Mesendoderm (in vitro differentiated cells): ENCODE data around the gene BMPER.

Experiments used
- DNase-seq: peaks from one replicate; pipeline ENCODE4 v3.0.0; 2013
- H2AK5ac ChIP-seq: 2 replicates; pipeline ENCODE4 v1.6.1; 2013; ENCODE audit warnings: low read length, inconsistent platforms
- H2BK120ac ChIP-seq: 2 replicates; pipeline ENCODE4 v1.6.1; 2013; ENCODE audit warnings: low read depth, mild to moderate bottlenecking, low read length, moderate library complexity, mixed read lengths
- H2BK15ac ChIP-seq: replicated peaks from 2 replicates; pipeline ENCODE4 v1.6.1; 2013; ENCODE audit warnings: low read depth, mild to moderate bottlenecking, moderate library complexity
- H2BK5ac ChIP-seq: 2 replicates; pipeline ENCODE4 v1.6.1; 2013; ENCODE audit warnings: low read length, inconsistent platforms
- H3K18ac ChIP-seq: 2 replicates; pipeline ENCODE4 v1.6.1; 2013; ENCODE audit warnings: mild to moderate bottlenecking, low read length, mixed read lengths
- H3K23ac ChIP-seq: one replicate; pipeline ENCODE4 v1.6.1; 2013; ENCODE audit warnings: low read length
- H3K27ac ChIP-seq: 2 replicates; pipeline ENCODE4 v1.5.1; 2013; ENCODE audit warnings: low read depth, mild to moderate bottlenecking, inconsistent platforms, low read length, moderate library complexity
- H3K27me3 ChIP-seq: 2 replicates; pipeline ENCODE4 v1.6.1; 2013; ENCODE audit warnings: low read length, control low read depth, mild to moderate bottlenecking, inconsistent platforms; ENCODE audit not compliant: insufficient read depth, poor library complexity
- H3K36me3 ChIP-seq: 2 replicates; pipeline ENCODE4 v1.6.1; 2013; ENCODE audit warnings: low read length, inconsistent platforms; ENCODE audit not compliant: control insufficient read depth, insufficient read depth
- H3K4ac ChIP-seq: one replicate; pipeline ENCODE4 v1.6.1; 2013; ENCODE audit warnings: low read depth, mild to moderate bottlenecking, low read length, moderate library complexity
- H3K4me1 ChIP-seq: 2 replicates; pipeline ENCODE4 v1.6.1; 2013; ENCODE audit warnings: low read depth, low read length, inconsistent platforms; ENCODE audit not compliant: control insufficient read depth
- H3K4me2 ChIP-seq: 2 replicates; pipeline ENCODE4 v1.6.1; 2013; ENCODE audit warnings: low read length
- H3K4me3 ChIP-seq: 2 replicates; pipeline ENCODE4 v1.5.1; 2013; ENCODE audit warnings: mild to moderate bottlenecking, low read length
- H3K56ac ChIP-seq: one replicate; pipeline ENCODE4 v1.6.1; 2013; ENCODE audit warnings: low read length
- H3K79me1 ChIP-seq: 2 replicates; pipeline ENCODE4 v1.6.1; 2013; ENCODE audit warnings: low read length, inconsistent platforms
- H3K79me2 ChIP-seq: 2 replicates; pipeline ENCODE4 v1.6.1; 2013; ENCODE audit warnings: mild to moderate bottlenecking, low read length; ENCODE audit not compliant: control insufficient read depth, insufficient read depth
- H3K9ac ChIP-seq: 2 replicates; pipeline ENCODE4 v1.6.1; 2013; ENCODE audit warnings: low read length, inconsistent platforms
- H4K5ac ChIP-seq: one replicate; pipeline ENCODE4 v1.6.1; 2013; ENCODE audit warnings: low read length
- H4K8ac ChIP-seq: one replicate; pipeline ENCODE4 v1.6.1; 2013; ENCODE audit warnings: low read depth, mild to moderate bottlenecking, control low read depth, low read length, moderate library complexity
- WGBS: extraction: QIAGEN DNeasy Blood & Tissue Kit; methylation state at CpG from one replicate; pipeline ENCODE4 v1.1.7; 2013; ENCODE audit warnings: low lambda C conversion rate, missing lambda C conversion rate; ENCODE audit not compliant: insufficient coverage; ENCODE audit errors: extremely low coverage; 5-methylcytosine and 5-hydroxymethylcytosine counted together

The BMPER gene

DNA sequence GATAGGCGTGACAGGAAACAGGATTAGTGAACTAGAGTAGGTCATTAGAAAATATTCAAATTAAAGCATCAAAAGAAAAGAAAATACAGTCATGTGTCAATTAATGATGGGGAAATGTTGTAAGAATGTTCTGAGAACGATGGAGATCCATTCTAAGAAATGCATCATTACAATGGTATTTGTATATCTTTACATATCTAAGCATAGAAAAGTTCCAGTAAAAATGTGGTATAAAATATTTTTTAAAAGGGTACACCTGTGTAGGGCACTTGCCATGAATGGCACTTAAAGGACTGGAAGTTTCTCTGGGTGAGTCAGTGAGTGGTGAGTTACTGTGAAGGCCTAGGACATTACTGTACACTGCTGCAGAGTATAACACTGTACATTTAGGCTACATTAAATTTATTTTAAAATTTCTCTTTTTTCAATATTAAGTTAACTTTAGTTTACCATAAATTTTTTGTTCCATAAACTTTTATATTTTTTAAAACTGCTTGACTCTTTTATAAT lies 282.5 kb downstream of the BMPER start:
- H3K9ac ChIP-seq, result no peak overlapping the region

GRCh38 chr7:34189031-34189430 lies 283.7 kb downstream of the BMPER start:
- Histone ChIP-seq H3K18ac (no peak overlapping the region), H4K8ac (no peak overlapping the region), H4K5ac (no peak overlapping the region), H3K9ac (no peak overlapping the region), H3K4me2 (no peak overlapping the region), H3K23ac (no peak overlapping the region), H3K27me3 (no peaks in the 10 kb centered on the region), H2BK120ac (no peak overlapping the region), H3K4me1 (peaks cover 8% of the 10 kb centered on the region), H3K36me3 (no peaks in the 10 kb centered on the region), H3K56ac (no peak overlapping the region), H2BK15ac (no peak overlapping the region), H3K4me3 (no peak overlapping the region), H3K79me1 (no peaks in the 10 kb centered on the region), H3K4ac (peak overlapping the region; percentile 23), H2BK5ac (no peak overlapping the region), H2AK5ac (no peak overlapping the region), H3K79me2 (no peaks in the 10 kb centered on the region), H3K27ac (peak overlapping the region; percentile 75)
- no CpG with 5 or more reads among the region's 3 CpGs for WGBS
- peak; percentile 78 for DNase-seq

More for the DNA sequence above, 282.5 kb downstream of the BMPER start:
- no peak overlapping the region for H3K27ac ChIP-seq
- no peak overlapping the region for H4K5ac ChIP-seq
- peaks cover 8% of the 10 kb centered on the region for H3K4me1 ChIP-seq
- H2BK5ac ChIP-seq, result no peak overlapping the region
- H3K79me2 ChIP-seq, result no peaks in the 10 kb centered on the region
- no peak overlapping the region for H3K56ac ChIP-seq
- H2BK120ac ChIP-seq, result no peak overlapping the region
- H2BK15ac ChIP-seq, result no peak overlapping the region
- H3K23ac ChIP-seq, result no peak overlapping the region
- no peak overlapping the region for H2AK5ac ChIP-seq
- DNase-seq, result no peak
- H3K4me3 ChIP-seq, result no peak overlapping the region
- WGBS, result no CpG with 5 or more reads among the region's 2 CpGs
- H3K79me1 ChIP-seq, result no peaks in the 10 kb centered on the region
- H3K36me3 ChIP-seq, result no peaks in the 10 kb centered on the region
- H3K18ac ChIP-seq, result no peak overlapping the region
- H4K8ac ChIP-seq, result no peak overlapping the region
- H3K4ac ChIP-seq, result no peak overlapping the region
- H3K4me2 ChIP-seq, result no peak overlapping the region
- H3K27me3 ChIP-seq, result no peaks in the 10 kb centered on the region

GRCh38 chr7:34190299-34190698 lies 285.0 kb downstream of the BMPER start:
- H2AK5ac ChIP-seq, result peak overlapping the region; percentile 47
- no peak overlapping the region for H3K27ac ChIP-seq
- no peaks in the 10 kb centered on the region for H3K36me3 ChIP-seq
- H3K4me3 ChIP-seq, result no peak overlapping the region
- H3K56ac ChIP-seq, result peak overlapping the region; percentile 53
- H4K5ac ChIP-seq, result no peak overlapping the region
- no peak overlapping the region for H2BK15ac ChIP-seq
- H3K23ac ChIP-seq, result peak overlapping the region; percentile 1
- no peak overlapping the region for H3K4me2 ChIP-seq
- H3K4ac ChIP-seq, result no peak overlapping the region
- no peaks in the 10 kb centered on the region for H3K79me1 ChIP-seq
- H3K79me2 ChIP-seq, result no peaks in the 10 kb centered on the region
- no peak overlapping the region for H2BK5ac ChIP-seq
- WGBS, result no CpG with 5 or more reads among the region's 4 CpGs
- H3K27me3 ChIP-seq, result no peaks in the 10 kb centered on the region
- H3K4me1 ChIP-seq, result peaks cover 8% of the 10 kb centered on the region
- DNase-seq, result no peak
- H2BK120ac ChIP-seq, result no peak overlapping the region
- H3K18ac ChIP-seq, result peak overlapping the region; percentile 11
- H3K9ac ChIP-seq, result no peak overlapping the region
- H4K8ac ChIP-seq, result no peak overlapping the region

DNA sequence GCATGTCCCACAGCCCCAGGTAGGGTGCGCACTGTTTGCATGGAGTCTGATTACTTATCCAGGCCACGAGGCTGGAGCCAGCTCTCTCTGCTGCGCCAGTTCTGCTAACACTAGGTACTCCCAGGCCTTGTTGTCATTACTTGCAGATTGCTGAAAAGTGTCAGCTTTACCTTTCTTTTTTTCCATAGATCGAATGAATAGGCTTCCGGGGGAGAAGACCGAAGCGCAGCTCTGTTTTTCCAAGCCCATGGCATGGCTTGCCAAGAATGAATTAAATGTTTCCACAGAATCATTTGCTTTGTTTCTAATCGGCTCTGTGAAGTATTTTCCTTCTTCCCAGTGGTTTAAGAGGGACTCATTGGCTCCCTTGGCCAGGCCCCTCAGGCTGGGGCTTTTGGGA lies 285.8 kb downstream of the BMPER start:
- Histone ChIP-seq H3K4me2 (no peak overlapping the region), H3K9ac (no peak overlapping the region), H3K4ac (no peak overlapping the region), H2BK15ac (no peak overlapping the region), H2BK120ac (no peak overlapping the region), H3K23ac (no peak overlapping the region), H2BK5ac (no peak overlapping the region), H3K79me1 (no peaks in the 10 kb centered on the region), H2AK5ac (no peak overlapping the region), H3K56ac (no peak overlapping the region), H3K79me2 (no peaks in the 10 kb centered on the region), H3K27me3 (no peaks in the 10 kb centered on the region), H3K18ac (no peak overlapping the region), H3K36me3 (no peaks in the 10 kb centered on the region), H3K4me3 (no peak overlapping the region), H4K5ac (no peak overlapping the region), H3K4me1 (peaks cover 8% of the 10 kb centered on the region), H3K27ac (no peak overlapping the region), H4K8ac (no peak overlapping the region)
- no CpG with 5 or more reads among the region's 8 CpGs for WGBS
- no peak for DNase-seq

GRCh38 chr7:34191771-34192479 lies 286.6 kb downstream of the BMPER start:
- no peak overlapping the region for H4K5ac ChIP-seq
- no peak overlapping the region for H4K8ac ChIP-seq
- H3K27ac ChIP-seq, result no peak overlapping the region

DNA sequence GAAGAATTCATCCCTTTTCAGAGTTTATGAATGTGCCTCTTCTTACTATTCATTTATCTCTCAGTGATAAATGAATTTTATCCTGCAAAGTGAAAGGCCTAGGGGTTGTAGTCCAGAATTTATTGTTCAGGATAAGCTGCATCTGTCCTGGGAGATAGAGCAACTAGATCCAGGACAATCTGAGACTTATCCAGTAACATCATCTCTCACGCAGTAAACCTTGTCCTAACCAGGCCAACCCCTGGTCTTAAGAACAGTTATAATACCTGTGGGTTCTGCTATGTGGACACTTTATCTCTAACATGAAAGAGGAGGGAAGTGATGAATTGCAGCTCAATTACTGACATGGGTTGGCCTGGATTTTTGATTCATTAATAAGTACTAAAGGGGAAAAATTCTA lies 287.6 kb downstream of the BMPER start:
- H3K36me3 ChIP-seq, result no peaks in the 10 kb centered on the region
- no peak overlapping the region for H4K5ac ChIP-seq
- peaks cover 8% of the 10 kb centered on the region for H3K4me1 ChIP-seq
- H2BK15ac ChIP-seq, result no peak overlapping the region
- H2AK5ac ChIP-seq, result no peak overlapping the region
- no peak overlapping the region for H3K4ac ChIP-seq
- no peak overlapping the region for H2BK120ac ChIP-seq
- H3K4me3 ChIP-seq, result no peak overlapping the region
- WGBS, result no CpG with 5 or more reads among the region's 1 CpG
- H3K56ac ChIP-seq, result no peak overlapping the region
- no peak overlapping the region for H3K23ac ChIP-seq
- H4K8ac ChIP-seq, result no peak overlapping the region
- H3K79me2 ChIP-seq, result no peaks in the 10 kb centered on the region
- H3K4me2 ChIP-seq, result no peak overlapping the region
- DNase-seq, result no peak
- no peaks in the 10 kb centered on the region for H3K27me3 ChIP-seq
- H3K18ac ChIP-seq, result no peak overlapping the region
- no peak overlapping the region for H3K9ac ChIP-seq
- no peak overlapping the region for H3K27ac ChIP-seq
- no peak overlapping the region for H2BK5ac ChIP-seq
- H3K79me1 ChIP-seq, result no peaks in the 10 kb centered on the region

More at GRCh38 chr7:34191771-34192479, 286.6 kb downstream of the BMPER start:
- WGBS, result no CpG with 5 or more reads among the region's 6 CpGs
- Histone ChIP-seq H3K79me1 (no peaks in the 10 kb centered on the region), H3K4me2 (no peak overlapping the region), H2AK5ac (no peak overlapping the region), H3K23ac (no peak overlapping the region), H3K4me3 (no peak overlapping the region), H3K36me3 (no peaks in the 10 kb centered on the region), H3K27me3 (no peaks in the 10 kb centered on the region), H2BK5ac (no peak overlapping the region), H3K79me2 (no peaks in the 10 kb centered on the region), H3K56ac (no peak overlapping the region), H3K18ac (no peak overlapping the region), H2BK120ac (no peak overlapping the region), H3K9ac (no peak overlapping the region), H3K4me1 (peaks cover 8% of the 10 kb centered on the region), H2BK15ac (no peak overlapping the region), H3K4ac (no peak overlapping the region)
- DNase-seq, result no peak
